Measurements from ENCODE around the gene WBP11. TPM values are rescaled to one million over a fixed set of nuclear protein-coding genes. Genes with fewer than 3 reads are reported as not detected.
"Not testable (repeated sequence)": the region's sequence is repeated elsewhere in the genome, so short reads cannot be mapped to it uniquely, and the experiment has no call there.

The WBP11 gene
- polyA plus RNA-seq, 4 donors, result 93.5 to 120 (median 103) TPM

DNA sequence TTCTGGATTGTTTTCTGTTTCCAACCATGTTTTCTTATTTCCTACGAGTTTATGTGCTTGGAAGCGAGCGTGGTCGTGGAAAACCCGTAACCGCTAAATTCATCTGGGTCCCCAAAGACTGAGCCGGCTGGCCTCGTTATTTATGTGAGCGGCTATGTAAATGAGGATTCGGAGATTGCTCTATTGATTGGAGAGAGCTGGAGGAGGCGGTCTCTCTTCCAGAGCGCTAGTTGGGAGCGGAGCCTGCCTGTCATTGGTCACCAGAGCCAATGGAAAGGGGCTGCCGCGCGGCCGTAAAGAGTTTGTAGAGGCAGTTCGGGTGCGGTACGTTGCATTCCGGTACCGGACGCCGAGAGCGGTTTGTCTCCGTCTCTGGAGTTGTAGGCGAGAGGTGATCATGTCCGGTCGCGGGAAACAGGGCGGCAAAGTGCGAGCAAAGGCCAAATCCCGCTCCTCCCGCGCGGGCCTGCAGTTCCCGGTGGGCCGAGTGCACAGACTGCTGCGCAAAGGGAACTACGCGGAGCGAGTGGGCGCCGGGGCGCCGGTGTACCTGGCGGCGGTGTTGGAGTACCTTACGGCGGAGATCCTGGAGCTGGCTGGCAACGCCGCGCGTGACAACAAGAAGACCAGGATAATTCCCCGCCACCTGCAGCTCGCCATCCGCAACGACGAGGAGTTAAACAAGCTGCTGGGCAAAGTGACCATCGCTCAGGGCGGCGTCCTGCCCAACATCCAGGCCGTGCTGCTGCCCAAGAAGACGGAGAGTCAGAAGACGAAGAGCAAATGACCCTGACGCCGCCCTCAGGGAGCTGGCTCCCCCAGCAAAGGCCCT lies 29.0 kb downstream of the WBP11 start:
- peak; percentile 91 to 96 (median 94) for DNase-seq (ENCODE audit: low read depth in 4 of 4, low spot score in 2 of 4)

DNA sequence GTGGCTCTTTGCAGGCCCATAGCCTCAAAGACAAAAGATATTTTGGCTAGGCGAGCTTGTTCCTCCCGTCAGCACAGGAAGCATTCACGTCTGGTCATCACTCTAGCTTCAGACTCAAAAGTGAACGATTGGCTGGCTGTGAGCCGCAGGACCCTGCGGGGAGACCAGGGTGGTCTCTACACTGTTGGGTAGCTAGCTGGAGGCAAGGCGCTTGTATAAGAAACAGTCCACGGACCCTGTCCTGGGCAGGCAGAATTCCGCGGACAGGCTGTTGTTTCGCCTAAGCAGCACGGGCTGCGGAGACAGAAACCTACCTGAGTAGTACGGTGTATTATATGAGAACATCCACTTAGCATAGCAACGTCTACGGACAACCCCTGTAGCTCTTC lies 29.6 kb downstream of the WBP11 start:
- peak in 1 of 4 donors; percentile 58 for DNase-seq (ENCODE audit: low read depth in 4 of 4, low spot score in 2 of 4)

GRCh38 chr12:14772946-14773345 lies 30.3 kb downstream of the WBP11 start:
- DNase-seq (ENCODE audit: low read depth in 4 of 4, low spot score in 2 of 4), result no peak

GRCh38 chr12:14771651-14772137 lies 31.6 kb downstream of the WBP11 start:
- DNase-seq (ENCODE audit: low read depth in 4 of 4, low spot score in 2 of 4), result no peak

- DNase-seq (ENCODE audit: low read depth in 4 of 4, low spot score in 2 of 4), result peak; percentile 90 to 98 (median 96)
These were observed 32.5 kb downstream of the WBP11 start for GRCh38 chr12:14770496-14771461.

- peak in 3 of 4 donors; percentile 71 to 77 (median 74) for DNase-seq (ENCODE audit: low read depth in 4 of 4, low spot score in 2 of 4)
These were observed 33.2 kb downstream of the WBP11 start for GRCh38 chr12:14769969-14770495.

DNA sequence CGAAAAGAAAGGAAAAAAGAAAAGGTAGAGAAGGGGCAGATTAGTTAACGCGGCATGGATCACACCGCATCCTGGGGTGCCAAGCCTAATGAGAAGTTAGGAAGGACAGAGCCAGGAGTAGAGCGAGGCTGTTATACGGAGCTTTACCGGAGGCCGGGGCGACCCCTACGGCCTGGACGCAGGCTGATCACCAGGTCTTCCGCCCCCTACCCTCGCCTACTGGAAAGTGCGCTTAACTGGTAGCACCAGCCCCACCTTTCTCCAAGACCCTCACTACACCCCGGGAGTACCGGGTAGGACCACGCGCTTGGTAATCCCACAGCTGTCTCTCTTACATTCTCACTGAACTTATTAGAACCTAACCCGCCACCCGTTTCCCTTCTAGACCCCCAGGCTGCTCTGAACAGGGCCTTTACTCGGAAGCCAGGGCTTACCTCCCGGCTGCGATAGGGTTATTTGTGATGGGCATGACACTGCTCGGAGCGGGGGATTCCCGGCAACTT lies 33.8 kb downstream of the WBP11 start:
- peak in 1 of 4 donors; percentile 52 for DNase-seq (ENCODE audit: low read depth in 4 of 4, low spot score in 2 of 4)

DNA sequence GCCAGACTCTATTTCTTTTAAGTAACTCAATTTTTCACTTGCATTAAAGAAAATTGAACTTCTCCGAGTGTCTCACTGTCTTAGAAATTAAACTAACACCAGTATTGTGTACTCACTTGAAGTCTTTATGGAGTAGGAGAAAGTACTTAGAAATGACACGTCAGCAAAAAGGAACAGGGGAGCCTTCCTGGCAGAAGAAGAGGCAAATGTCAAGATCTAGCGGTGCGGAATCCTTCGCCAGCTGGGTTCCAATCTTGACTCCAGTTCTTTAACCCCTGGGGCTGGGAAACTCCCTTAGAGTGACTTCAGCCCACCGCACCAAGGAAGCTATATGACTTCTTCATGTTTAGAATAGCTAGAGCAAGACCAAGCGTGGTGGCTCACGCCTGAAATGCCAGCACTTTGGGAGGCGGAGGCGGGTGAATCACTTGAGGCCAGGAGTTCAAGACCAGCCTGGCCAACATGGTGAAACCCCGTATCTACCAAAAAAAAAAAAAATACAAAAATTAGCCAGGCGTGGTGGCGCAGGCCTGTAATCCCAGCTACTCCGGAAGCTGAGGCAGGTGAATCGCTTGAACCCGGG lies 34.4 kb downstream of the WBP11 start:
- DNase-seq (ENCODE audit: low read depth in 4 of 4, low spot score in 2 of 4), result no peak

GRCh38 chr12:14767617-14768016 lies 35.7 kb downstream of the WBP11 start:
- DNase-seq (ENCODE audit: low read depth in 4 of 4, low spot score in 2 of 4), result no peak

DNA sequence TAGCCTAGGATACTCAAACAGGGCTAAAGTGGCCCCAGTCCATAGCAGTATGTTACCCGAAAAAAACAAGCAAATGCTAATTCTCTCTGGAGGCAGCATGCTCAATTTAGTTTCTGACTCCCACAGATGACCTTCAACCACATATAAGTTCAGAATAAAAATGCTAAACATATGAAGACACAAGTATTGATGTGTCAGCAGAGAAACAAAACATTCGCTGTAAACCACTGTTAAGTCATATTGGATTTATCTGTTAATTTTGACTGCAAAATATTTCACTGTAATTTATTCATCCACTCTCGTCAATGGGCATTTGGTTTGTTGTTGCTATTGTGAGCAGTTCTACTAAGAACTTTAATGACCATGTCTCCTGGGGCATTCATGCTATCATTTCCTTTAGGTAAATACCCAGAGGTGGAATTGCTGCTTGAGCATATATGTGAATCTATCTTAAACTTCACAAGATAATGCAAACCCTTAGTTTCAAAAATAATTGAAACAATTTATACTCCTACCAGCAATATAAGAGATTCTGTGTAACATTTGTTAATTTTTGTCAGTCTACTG lies 36.5 kb downstream of the WBP11 start:
- no peak for DNase-seq (ENCODE audit: low read depth in 4 of 4, low spot score in 2 of 4)

DNA sequence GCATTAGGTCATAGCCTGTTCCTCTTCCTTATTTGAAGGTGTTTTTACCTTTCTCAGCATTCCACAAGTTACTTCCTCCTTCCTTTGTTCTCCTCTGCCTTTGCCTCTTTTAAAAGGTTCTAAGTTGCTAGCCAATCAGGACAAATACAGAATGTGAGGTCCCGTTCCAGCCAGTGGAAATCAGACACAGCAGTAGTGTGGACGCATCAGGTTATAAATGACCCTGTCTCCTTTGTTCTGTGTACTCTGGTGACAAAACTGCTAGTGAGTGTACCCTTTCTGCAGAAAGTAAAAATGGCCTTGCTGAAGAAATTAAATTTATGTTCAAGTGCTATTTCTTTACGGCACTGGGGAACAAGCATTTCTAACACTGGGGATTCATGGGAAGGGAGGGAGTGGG lies 37.3 kb downstream of the WBP11 start:
- not testable (repeated sequence) for DNase-seq (ENCODE audit: low read depth in 4 of 4, low spot score in 2 of 4)

DNA sequence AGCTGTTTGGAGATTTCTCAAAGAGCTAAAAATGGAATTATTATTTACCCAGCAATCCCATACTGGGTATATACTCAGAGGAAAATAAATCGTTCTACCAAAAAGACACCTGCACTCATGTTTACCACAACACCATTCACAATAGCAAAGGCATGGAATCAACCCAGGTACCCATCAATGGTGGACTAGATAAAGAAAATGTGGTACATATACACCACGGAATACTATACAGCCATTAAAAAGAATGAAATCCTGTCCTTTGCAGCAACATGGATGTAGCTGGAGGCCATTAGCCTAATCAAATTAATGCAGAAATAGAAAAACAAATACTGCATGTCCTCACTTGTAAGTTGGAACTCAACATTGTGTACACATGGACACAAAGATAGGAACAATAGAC lies 37.9 kb downstream of the WBP11 start:
- DNase-seq (ENCODE audit: low read depth in 4 of 4, low spot score in 2 of 4), result no peak

DNA sequence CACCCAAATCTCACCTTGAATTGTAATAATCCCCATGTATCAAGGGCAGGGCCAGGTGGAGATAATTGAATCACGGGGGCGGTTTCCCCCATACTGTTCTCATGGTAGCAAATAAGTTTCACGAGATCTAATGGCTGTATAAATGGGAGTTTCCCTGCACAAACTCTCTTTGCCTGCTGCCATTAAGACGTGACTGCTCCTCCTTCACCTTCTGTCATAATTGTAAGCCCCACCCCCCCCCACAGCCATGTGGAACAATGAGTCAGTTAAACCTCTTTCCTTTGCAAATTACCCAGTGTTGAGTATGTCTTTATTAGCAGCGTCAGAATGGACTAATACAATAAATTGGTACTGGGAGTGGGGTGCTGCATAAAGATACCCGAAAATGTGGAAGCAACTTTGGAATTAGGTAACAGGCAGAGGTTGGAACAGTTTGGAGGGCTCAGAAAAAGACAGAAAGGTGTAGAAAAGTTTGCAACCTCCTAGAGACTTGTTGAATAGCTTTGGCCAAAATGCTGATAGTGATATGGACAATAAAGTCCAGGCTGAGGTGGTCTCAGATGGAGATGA lies 43.5 kb downstream of the WBP11 start:
- not testable (repeated sequence) for DNase-seq (ENCODE audit: low read depth in 4 of 4, low spot score in 2 of 4)

GRCh38 chr12:14756334-14757143 lies 46.7 kb downstream of the WBP11 start:
- DNase-seq (ENCODE audit: low read depth in 4 of 4, low spot score in 2 of 4), result no peak

GRCh38 chr12:14751986-14752385 lies 51.3 kb downstream of the WBP11 start:
- no peak for DNase-seq (ENCODE audit: low read depth in 4 of 4, low spot score in 2 of 4)

DNA sequence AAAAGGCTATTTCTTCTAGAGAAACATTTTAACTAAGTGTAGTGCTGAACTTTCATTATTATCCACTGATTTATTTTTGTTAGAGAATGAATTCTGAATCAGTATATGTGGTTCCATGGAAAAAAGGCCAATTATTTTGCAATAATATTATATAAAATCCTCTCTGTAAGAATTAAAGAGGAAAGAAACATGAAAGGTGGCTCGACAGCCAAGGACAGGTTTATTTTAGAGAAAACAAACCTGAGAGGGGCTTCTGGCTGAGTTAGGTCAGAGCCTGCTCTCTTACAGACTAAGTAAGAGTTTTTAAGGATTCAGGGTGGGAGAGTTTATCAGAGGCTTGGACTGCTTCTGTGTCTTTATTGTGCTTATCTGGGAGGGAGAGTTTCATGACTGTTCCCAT lies 60.2 kb downstream of the WBP11 start:
- DNase-seq (ENCODE audit: low read depth in 4 of 4, low spot score in 2 of 4), result no peak

DNA sequence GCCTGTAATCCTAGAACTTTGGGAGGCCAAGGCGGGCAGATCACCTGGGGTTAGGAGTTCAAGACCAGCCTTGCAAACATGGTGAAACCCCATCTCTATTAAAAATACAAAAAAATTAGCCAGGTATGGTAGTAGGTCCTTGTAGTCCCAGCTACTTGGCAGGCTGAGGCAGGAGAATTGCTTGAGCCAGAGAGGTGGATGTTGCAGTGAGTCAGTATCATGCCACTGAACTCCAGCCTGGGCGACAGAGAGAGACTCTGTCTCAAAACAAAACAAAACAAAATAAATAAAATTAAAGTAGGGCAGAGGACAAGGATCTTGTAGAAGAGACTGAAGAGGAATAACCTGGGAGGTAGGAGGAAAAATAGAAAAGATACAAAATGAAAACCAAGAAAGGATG lies 61.3 kb downstream of the WBP11 start:
- no peak for DNase-seq (ENCODE audit: low read depth in 4 of 4, low spot score in 2 of 4)

- no peak for DNase-seq (ENCODE audit: low read depth in 4 of 4, low spot score in 2 of 4)
These were observed 62.1 kb downstream of the WBP11 start for GRCh38 chr12:14741153-14741552.

DNA sequence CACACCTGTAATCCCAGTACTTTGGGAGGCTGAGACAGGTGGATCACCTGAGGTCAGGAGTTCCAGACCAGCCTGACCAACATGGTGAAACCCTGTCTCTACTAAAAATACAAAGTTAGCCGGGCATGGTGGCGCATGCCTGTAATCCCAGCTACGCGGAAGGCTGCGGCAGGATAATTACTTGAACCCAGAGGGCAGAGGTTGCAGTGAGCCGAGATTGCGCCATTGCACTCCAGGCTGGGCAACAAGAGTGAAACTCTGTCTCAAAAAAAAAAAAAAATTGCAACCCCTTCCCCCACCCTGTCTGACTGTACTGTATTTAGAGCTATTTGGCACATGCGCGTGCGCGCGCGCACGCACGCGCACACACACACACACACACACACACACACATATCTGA lies 66.8 kb downstream of the WBP11 start:
- DNase-seq (ENCODE audit: low read depth in 4 of 4, low spot score in 2 of 4), result not testable (repeated sequence)

Data from left renal cortex interstitium (tissue), 4 donors.